ENCODE data around the gene CCBE1. TPM values are rescaled to one million over a fixed set of nuclear protein-coding genes. Genes with fewer than 3 reads are reported as not detected.

Gene CCBE1
- total RNA-seq, 4 donors from 2014 or later, result 1.3 to 30.2 (median 8.0) TPM

GRCh38 chr18:59492756-59493421 is 204.3 kb downstream of the CCBE1 start:
- no peak for TF ChIP-seq CTCF (IDR thresholded peaks at IDR 0.05)
- no peak for DNase-seq (ENCODE audit: low spot score)
- ATAC-seq (ENCODE audit: low FRiP score), result no peak

- no peak for TF ChIP-seq CTCF (IDR thresholded peaks at IDR 0.05)
- ATAC-seq (ENCODE audit: low FRiP score) (no peak), DNase-seq (ENCODE audit: low spot score) (no peak)
These were observed 208.3 kb downstream of the CCBE1 start for GRCh38 chr18:59488899-59489298.

- DNase-seq (ENCODE audit: low spot score), result no peak
- no peak for ATAC-seq (ENCODE audit: low FRiP score)
- no peak for TF ChIP-seq CTCF (IDR thresholded peaks at IDR 0.05)
These were observed 211.8 kb downstream of the CCBE1 start for GRCh38 chr18:59485382-59485781.

GRCh38 chr18:59484561-59485328 is 212.5 kb downstream of the CCBE1 start:
- peak; percentile 60 for ATAC-seq (ENCODE audit: low FRiP score)
- DNase-seq (ENCODE audit: low spot score), result no peak
- TF ChIP-seq CTCF (IDR thresholded peaks at IDR 0.05), result no peak

- no peak for ATAC-seq (ENCODE audit: low FRiP score)
- TF ChIP-seq CTCF (IDR thresholded peaks at IDR 0.05), result no peak
- DNase-seq (ENCODE audit: low spot score), result no peak
These were observed 213.1 kb downstream of the CCBE1 start for GRCh38 chr18:59484131-59484530.

- TF ChIP-seq CTCF (IDR thresholded peaks at IDR 0.05), result no peak
- no peak for DNase-seq (ENCODE audit: low spot score)
- no peak for ATAC-seq (ENCODE audit: low FRiP score)
These were observed 215.8 kb downstream of the CCBE1 start for GRCh38 chr18:59481436-59481835.

GRCh38 chr18:59479776-59480175 is 217.4 kb downstream of the CCBE1 start:
- ATAC-seq (ENCODE audit: low FRiP score) (no peak), DNase-seq (ENCODE audit: low spot score) (no peak)
- TF ChIP-seq CTCF (IDR thresholded peaks at IDR 0.05), result no peak

Data from omental fat pad (tissue), 4 donors.